SU-DHL-6 (cell line): ENCODE data around the gene PTPRQ.

Source experiments
- EZH2phosphoT487 ChIP-seq: fragments of 200-600 bp; sonication (generic), shearing (Covaris generic); conservative IDR thresholded peaks from 2 replicates; pipeline ENCODE4 v1.6.1; 2018; ENCODE audit warnings: mild to moderate bottlenecking, antibody characterized with exemption, low read length, moderate library complexity, mixed read lengths
- TF ChIP-seq, protein P1 (sequence below): fragments of 200-600 bp; sonication (generic); IDR thresholded peaks from one replicate; pipeline ENCODE4 v1.5.1; 2017; ENCODE audit warnings: antibody characterized with exemption, mild to moderate bottlenecking, low read length, moderate library complexity; ENCODE audit not compliant: insufficient read depth, poor library complexity, severe bottlenecking

DNA sequence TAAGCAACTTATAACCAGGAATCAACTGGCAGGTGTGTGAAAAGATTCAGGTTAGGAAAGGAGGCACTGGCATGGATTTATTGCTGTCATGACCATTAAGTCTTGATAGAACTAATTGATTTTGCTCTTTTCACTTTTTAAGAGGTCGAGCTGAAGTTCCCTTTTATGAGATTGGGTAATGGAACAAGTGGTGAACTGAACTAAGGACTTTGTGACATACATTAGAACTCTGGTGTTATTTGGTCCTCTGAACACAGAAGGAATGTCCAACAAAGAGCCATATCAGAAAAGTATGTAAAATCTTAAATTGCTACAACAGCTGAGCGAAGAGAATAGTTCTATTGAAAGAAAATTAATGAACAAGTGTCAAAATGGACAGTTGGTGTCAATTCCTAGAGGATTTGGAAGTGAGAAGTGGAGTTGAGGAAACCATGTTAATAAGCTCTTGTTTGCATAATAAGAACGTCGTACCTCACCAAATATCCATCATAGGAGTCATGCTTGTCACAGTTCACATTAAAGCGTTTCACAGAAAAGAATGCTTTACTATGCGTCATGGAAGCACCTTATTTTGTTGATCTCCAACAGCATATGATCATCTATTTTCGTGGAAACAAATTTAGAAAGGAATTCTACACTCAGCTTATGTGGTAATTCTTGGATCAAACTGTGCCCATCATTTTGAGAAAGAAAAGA, 255.0 kb downstream of the PTPRQ start:
- TF ChIP-seq, protein P1, sequence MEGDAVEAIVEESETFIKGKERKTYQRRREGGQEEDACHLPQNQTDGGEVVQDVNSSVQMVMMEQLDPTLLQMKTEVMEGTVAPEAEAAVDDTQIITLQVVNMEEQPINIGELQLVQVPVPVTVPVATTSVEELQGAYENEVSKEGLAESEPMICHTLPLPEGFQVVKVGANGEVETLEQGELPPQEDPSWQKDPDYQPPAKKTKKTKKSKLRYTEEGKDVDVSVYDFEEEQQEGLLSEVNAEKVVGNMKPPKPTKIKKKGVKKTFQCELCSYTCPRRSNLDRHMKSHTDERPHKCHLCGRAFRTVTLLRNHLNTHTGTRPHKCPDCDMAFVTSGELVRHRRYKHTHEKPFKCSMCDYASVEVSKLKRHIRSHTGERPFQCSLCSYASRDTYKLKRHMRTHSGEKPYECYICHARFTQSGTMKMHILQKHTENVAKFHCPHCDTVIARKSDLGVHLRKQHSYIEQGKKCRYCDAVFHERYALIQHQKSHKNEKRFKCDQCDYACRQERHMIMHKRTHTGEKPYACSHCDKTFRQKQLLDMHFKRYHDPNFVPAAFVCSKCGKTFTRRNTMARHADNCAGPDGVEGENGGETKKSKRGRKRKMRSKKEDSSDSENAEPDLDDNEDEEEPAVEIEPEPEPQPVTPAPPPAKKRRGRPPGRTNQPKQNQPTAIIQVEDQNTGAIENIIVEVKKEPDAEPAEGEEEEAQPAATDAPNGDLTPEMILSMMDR = no peak
- no peak for TF ChIP-seq EZH2phosphoT487
